Liver (tissue), 3 donors: ENCODE results near the gene SLC2A5.
A peak's percentile ranks its signal among the peaks of the same experiment; 100 is the strongest.

Experiments
- ATF3 ChIP-seq: IDR thresholded peaks from 2 replicates; pipeline ENCODE4 v1.6.1; 2016; ENCODE audit warnings: antibody characterized with exemption
- CTCF ChIP-seq: fragments of 150-350 bp; IDR thresholded peaks from 2 replicates; pipeline ENCODE4 v1.5.1; 2017; ENCODE audit warnings: improper control_type of control experiment, low read depth, low read length; ENCODE audit not compliant: missing input control
- EGR1 ChIP-seq, 2 donors: IDR thresholded peaks; 2 replicates each; pipeline ENCODE4 v1.6.1; 2016 to 2018; ENCODE audit warnings: antibody characterized with exemption in 2 of 2, low read depth in 2 of 2
- FOXA1 ChIP-seq: IDR thresholded peaks from 2 replicates; pipeline ENCODE4 v1.6.1; 2016; ENCODE audit warnings: antibody characterized with exemption
- RAD21 ChIP-seq, 2 donors: IDR thresholded peaks; 2 replicates each; pipeline ENCODE4 v1.6.1; 2016; ENCODE audit warnings: antibody characterized with exemption in 2 of 2, mild to moderate bottlenecking in 2 of 2
- REST ChIP-seq: IDR thresholded peaks from 2 replicates; pipeline ENCODE4 v1.6.1; 2016; ENCODE audit warnings: antibody characterized with exemption, mild to moderate bottlenecking
- SP1 ChIP-seq: IDR thresholded peaks from 2 replicates; pipeline ENCODE4 v1.6.1; 2018; ENCODE audit warnings: antibody characterized with exemption, mild to moderate bottlenecking
- TAF1 ChIP-seq: conservative IDR thresholded peaks from 2 replicates; pipeline ENCODE4 v1.6.1; 2016; ENCODE audit warnings: antibody characterized with exemption, mild to moderate bottlenecking
- YY1 ChIP-seq: IDR thresholded peaks from 2 replicates; pipeline ENCODE4 v1.6.1; 2016; ENCODE audit warnings: antibody characterized with exemption, mild to moderate bottlenecking
- ZBTB33 ChIP-seq: IDR thresholded peaks from 2 replicates; pipeline ENCODE4 v1.6.1; 2016; ENCODE audit warnings: antibody characterized with exemption
- donor health status: healthy.
- donor health status: healthy.

- TF ChIP-seq CTCF (no peak), EGR1 (IDR thresholded peaks at IDR 0.05; ENCODE audit: low read depth in 2 of 2) (no peak), RAD21 (IDR thresholded peaks at IDR 0.05) (no peak), FOXA1 (peak; percentile 95), YY1 (peak; percentile 37), ATF3 (no peak), ZBTB33 (no peak), REST (peak; percentile 36), TAF1 (no peak), SP1 (peak; percentile 78)
Measured at GRCh38 chr1:9112961-9113880, 43.8 kb upstream of the SLC2A5 start.
